Mesenchymal stem cell (in vitro differentiated cells and primary cell): ENCODE measurements around the gene USP5.
A peak's percentile ranks its signal among the peaks of the same experiment; 100 is the strongest.
"Not testable (repeated sequence)": the region's sequence is repeated elsewhere in the genome, so short reads cannot be mapped to it uniquely, and the experiment has no call there.

Experiments used
- DNase-seq: peaks from one replicate; pipeline ENCODE4 v3.0.0-alpha.2; 2013
- H2AFZ ChIP-seq: one replicate; pipeline ENCODE4 v1.6.1; 2013; ENCODE audit warnings: low read depth, mild to moderate bottlenecking, control low read depth, inconsistent platforms, low read length, moderate library complexity
- H2AK5ac ChIP-seq: 2 replicates; pipeline ENCODE4 v1.6.1; 2013; ENCODE audit warnings: low read length, moderate library complexity, mild to moderate bottlenecking, inconsistent platforms; ENCODE audit not compliant: severe bottlenecking
- H2BK120ac ChIP-seq: one replicate; pipeline ENCODE4 v1.6.1; 2013; ENCODE audit warnings: low read depth, mild to moderate bottlenecking, inconsistent platforms, low read length, moderate library complexity
- H2BK12ac ChIP-seq, 2 experiments: one replicate each; pipeline ENCODE4 v1.6.1; 2013; ENCODE audit warnings: inconsistent platforms in 2 of 2, low read length in 2 of 2, mild to moderate bottlenecking in 2 of 2, moderate library complexity in 2 of 2, control low read depth in 1 of 2
- H2BK15ac ChIP-seq: one replicate; pipeline ENCODE4 v1.6.1; 2013; ENCODE audit warnings: mild to moderate bottlenecking, low read depth, inconsistent platforms; ENCODE audit not compliant: poor library complexity, severe bottlenecking
- H2BK5ac ChIP-seq: 2 replicates; pipeline ENCODE4 v1.6.1; 2013; ENCODE audit warnings: low read depth, mild to moderate bottlenecking, low read length, control low read depth, inconsistent platforms; ENCODE audit not compliant: poor library complexity, severe bottlenecking
- H3K14ac ChIP-seq, 2 experiments: one replicate each; pipeline ENCODE4 v1.6.1; 2013; ENCODE audit warnings: inconsistent platforms in 2 of 2, low read length in 2 of 2, control low read depth in 1 of 2, mild to moderate bottlenecking in 1 of 2, moderate library complexity in 1 of 2
- H3K18ac ChIP-seq, 2 experiments: one replicate each; pipeline ENCODE4 v1.6.1; 2013; ENCODE audit warnings: inconsistent platforms in 2 of 2, low read length in 2 of 2, control low read depth in 1 of 2, low read depth in 1 of 2, mild to moderate bottlenecking in 1 of 2
- H3K23ac ChIP-seq, 2 experiments: one replicate each; pipeline ENCODE4 v1.6.1; 2013; ENCODE audit warnings: inconsistent platforms in 2 of 2, low read length in 2 of 2, mild to moderate bottlenecking in 2 of 2, moderate library complexity in 2 of 2, control low read depth in 1 of 2
- H3K27ac ChIP-seq: 2 replicates; pipeline ENCODE4 v1.5.1; 2013; ENCODE audit warnings: mild to moderate bottlenecking, moderate library complexity, low read length, control low read depth, inconsistent platforms; ENCODE audit not compliant: poor library complexity, severe bottlenecking
- H3K27me3 ChIP-seq, 2 experiments: 2 replicates each; pipeline versions ENCODE4 v1.6.1 to v1.7.0; 2013; ENCODE audit warnings: low read length in 2 of 2, mild to moderate bottlenecking in 2 of 2, moderate library complexity in 2 of 2, control low read depth in 1 of 2, inconsistent platforms in 1 of 2; ENCODE audit not compliant: control insufficient read depth in 1 of 2, insufficient read depth in 1 of 2
- H3K36me3 ChIP-seq, 2 experiments: 2 replicates each; pipeline versions ENCODE4 v1.6.1 to v1.7.0; 2013; ENCODE audit warnings: low read length in 2 of 2, control low read depth in 1 of 2, inconsistent platforms in 1 of 2, low read depth in 1 of 2, mild to moderate bottlenecking in 1 of 2; ENCODE audit not compliant: insufficient read depth in 2 of 2, control insufficient read depth in 1 of 2
- H3K4ac ChIP-seq, 2 experiments: one replicate each; pipeline ENCODE4 v1.6.1; 2013; ENCODE audit warnings: inconsistent platforms in 2 of 2, low read length in 2 of 2, mild to moderate bottlenecking in 2 of 2, moderate library complexity in 2 of 2, control low read depth in 1 of 2, low read depth in 1 of 2
- H3K4me1 ChIP-seq: 2 replicates; pipeline ENCODE4 v1.6.1; 2013; ENCODE audit warnings: low read depth, low read length, control low read depth; ENCODE audit not compliant: control insufficient read depth, insufficient read depth
- H3K4me2 ChIP-seq: 2 replicates; pipeline ENCODE4 v1.6.1; 2013; ENCODE audit warnings: low read length, mild to moderate bottlenecking, inconsistent platforms; ENCODE audit not compliant: poor library complexity, severe bottlenecking
- H3K4me3 ChIP-seq, 2 experiments: 2 replicates each; pipeline versions ENCODE4 v1.5.1 to v1.7.0; 2013; ENCODE audit warnings: low read length in 2 of 2, mild to moderate bottlenecking in 2 of 2, control low read depth in 1 of 2, low read depth in 1 of 2; ENCODE audit not compliant: insufficient read depth in 1 of 2
- H3K79me1 ChIP-seq: replicated peaks from 2 replicates; pipeline ENCODE4 v1.6.1; 2013; ENCODE audit warnings: mild to moderate bottlenecking, control low read depth, low read length, inconsistent platforms; ENCODE audit not compliant: poor library complexity, severe bottlenecking
- H3K9ac ChIP-seq: 2 replicates; pipeline ENCODE4 v1.7.0; 2013; ENCODE audit warnings: mild to moderate bottlenecking, low read length, moderate library complexity
- H3K9me3 ChIP-seq: 2 replicates; pipeline ENCODE4 v1.7.0; 2013; ENCODE audit warnings: mild to moderate bottlenecking, low read length; ENCODE audit not compliant: control insufficient read depth
- H4K8ac ChIP-seq: one replicate; pipeline ENCODE4 v1.6.1; 2013; ENCODE audit warnings: inconsistent platforms, mild to moderate bottlenecking, low read length, moderate library complexity
- H4K91ac ChIP-seq: one replicate; pipeline ENCODE4 v1.6.1; 2013; ENCODE audit warnings: mild to moderate bottlenecking, low read length, inconsistent platforms
- WGBS: methylation state at CpG from one replicate; pipeline ENCODE4 v1.1.7; 2013; ENCODE audit warnings: mixed read lengths; 5-methylcytosine and 5-hydroxymethylcytosine counted together

Gene USP5

DNA sequence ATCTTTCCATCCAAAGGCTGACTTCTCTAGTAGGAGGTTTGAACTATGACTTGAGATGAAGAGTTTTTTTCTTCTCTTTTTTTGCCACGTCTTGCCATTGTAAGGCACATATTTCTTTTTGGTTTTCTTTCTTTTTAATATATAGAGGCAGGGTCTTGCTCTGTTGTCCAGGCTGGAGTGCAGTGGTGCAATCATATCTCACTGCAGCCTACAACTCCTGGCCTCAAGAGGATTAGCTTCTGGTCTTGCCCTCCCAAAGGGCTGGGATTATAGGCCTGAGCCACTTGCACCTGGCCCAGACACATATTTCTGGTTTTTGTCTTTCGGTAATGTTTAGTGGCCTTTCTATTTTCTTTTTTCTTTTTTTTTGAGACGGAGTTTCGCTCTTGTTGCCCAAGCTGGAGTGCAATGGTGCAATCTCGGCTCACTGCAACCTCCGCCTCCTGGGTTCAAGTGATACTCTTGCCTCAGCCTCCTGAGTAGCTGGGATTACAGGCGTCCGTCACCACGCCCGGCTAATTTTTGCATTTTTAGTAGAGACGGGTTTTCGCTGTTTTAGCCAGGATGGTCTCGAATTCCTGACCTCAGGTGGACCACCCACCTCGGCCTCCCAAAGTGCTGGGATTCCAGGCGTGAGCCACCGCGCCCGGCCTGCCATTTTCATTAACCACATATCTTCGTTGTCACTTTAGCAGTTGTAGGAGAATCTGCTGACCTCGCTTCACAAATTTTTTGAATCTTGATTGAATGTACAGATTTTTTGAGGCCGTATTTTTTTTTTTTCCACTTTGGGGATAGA lies 38.0 kb downstream of the USP5 start:
- H3K4me3 ChIP-seq = not testable (repeated sequence)

DNA sequence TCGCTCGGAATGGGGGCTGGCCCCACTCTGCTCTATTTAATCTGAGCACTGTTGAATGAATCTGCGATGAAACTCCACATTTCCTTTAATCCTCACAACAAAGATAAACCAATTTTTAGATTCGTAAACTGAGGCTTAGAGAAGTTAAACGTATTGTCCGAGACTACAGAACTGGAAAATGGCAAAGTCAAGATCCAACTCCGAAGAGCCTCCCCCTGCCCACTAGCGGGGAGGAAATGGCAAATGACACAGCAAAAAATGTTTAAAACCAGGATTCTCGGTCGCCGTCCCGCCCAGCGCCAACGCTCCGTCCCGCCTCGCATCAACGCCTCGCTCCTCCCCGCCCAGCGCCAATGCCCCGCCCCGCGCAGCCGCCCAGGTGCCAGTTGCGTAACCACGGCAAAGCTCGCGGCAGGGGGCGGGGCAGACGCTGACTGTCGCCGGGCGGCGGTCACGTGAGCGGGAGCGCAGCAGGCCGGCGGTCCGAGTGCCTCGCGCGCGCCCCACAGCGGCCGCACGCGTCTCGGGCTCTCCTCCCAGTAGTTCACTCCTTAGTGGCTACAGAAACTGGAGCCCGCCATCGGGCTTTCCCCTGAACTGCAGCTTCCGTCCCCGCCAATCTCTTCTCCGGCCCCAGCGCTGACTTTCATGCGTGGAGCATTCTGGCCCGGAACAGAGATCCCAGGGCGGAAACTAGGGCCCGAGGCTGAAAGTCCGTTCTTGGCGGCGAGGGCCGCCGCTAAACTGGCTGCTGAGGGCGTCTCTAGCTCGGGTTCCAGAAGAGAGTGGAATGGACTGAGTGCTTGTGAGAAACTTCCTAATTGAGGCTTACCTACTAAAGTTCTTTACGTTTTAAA lies 39.1 kb downstream of the USP5 start:
- Histone ChIP-seq H2AK5ac (peak overlapping the region; percentile 81), H2BK5ac (peak overlapping the region; percentile 53), H2BK15ac (peak overlapping the region; percentile 73), H3K9ac (peak overlapping the region; percentile 98), H3K4ac (peak overlapping the region; percentile 77 to 91), H4K8ac (peak overlapping the region; percentile 74), H4K91ac (peak overlapping the region; percentile 76), H3K14ac (peak overlapping the region in 1 of 2 experiments; percentile 62), H3K36me3 (peaks cover 2 to 6% of the 10 kb centered on the region in 2 experiments), H3K23ac (no peak overlapping the region), H2BK12ac (peak overlapping the region; percentile 57 to 92), H2AFZ (peak overlapping the region; percentile 44), H3K18ac (peak overlapping the region; percentile 78 to 93), H3K9me3 (no peaks in the 10 kb centered on the region), H3K79me1 (peaks cover 3% of the 10 kb centered on the region), H3K4me2 (peak overlapping the region; percentile 86), H3K4me1 (peaks cover 9% of the 10 kb centered on the region), H2BK120ac (no peak overlapping the region), H3K4me3 (peak overlapping the region; percentile 37 to 81), H3K27me3 (no peaks in the 10 kb centered on the region), H3K27ac (peak overlapping the region; percentile 87)
- 4% methylated on average over 59 of the region's 68 CpGs for WGBS
- DNase-seq = peak; percentile 95

More for the DNA sequence above, 38.0 kb downstream of the USP5 start:
- peak overlapping the region; percentile 95 for H3K9ac ChIP-seq
- not testable (repeated sequence) for H3K4me2 ChIP-seq, H3K23ac ChIP-seq, H2BK12ac ChIP-seq, H3K9me3 ChIP-seq, DNase-seq, H4K91ac ChIP-seq, H3K79me1 ChIP-seq, H2BK120ac ChIP-seq, H2BK15ac ChIP-seq, H2BK5ac ChIP-seq, H3K14ac ChIP-seq, H2AFZ ChIP-seq, H3K4me1 ChIP-seq, H4K8ac ChIP-seq, H3K27me3 ChIP-seq, H3K36me3 ChIP-seq
- peak overlapping the region; percentile 81 for H2AK5ac ChIP-seq
- H3K18ac ChIP-seq = peak overlapping the region in 1 of 2 experiments; percentile 80
- 96% methylated on average over 20 of the region's 21 CpGs for WGBS
- peak overlapping the region in 1 of 2 experiments; percentile 78 for H3K4ac ChIP-seq
- peak overlapping the region; percentile 73 for H3K27ac ChIP-seq

DNA sequence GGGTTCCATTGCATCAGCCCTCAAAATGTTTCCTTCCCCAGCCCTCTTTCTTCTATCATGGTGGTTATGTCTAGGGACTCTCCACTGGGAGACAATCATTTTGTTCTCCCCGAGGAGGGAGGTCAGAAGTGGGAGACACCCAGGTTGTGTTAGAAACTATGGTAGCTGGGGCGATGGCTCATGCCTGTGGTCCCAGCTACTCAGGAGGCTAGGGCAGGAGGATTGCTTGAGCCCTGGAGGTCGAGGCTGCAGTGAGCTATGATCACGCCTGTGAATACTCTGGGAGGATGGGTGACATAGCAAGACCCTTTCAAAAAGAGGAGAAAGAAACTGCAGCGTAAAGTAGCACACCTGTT lies 39.7 kb downstream of the USP5 start:
- Histone ChIP-seq H3K9me3 (no peaks in the 10 kb centered on the region), H2BK12ac (peak overlapping the region in 1 of 2 experiments; percentile 40), H4K91ac (no peak overlapping the region)

DNA sequence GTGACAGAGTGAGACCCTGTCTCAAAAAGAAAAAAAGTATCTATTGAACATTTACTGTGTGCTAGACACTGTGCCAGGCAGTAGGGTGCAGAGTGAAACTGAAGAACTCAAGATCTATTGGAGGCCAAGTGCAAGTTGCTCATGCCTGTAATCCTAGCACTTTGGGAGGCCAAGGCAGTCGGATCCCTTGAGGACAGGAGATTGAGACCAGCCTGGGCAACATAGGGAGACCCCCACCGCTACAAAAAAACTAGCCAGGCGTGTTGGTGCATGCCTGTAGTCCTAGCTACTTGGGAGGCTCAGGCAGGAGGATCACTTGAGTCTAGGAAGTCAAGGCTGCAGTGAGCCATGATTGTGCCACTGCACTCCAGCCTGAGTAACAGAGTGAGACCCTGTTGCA lies 40.7 kb downstream of the USP5 start:
- not testable (repeated sequence) for H3K79me1 ChIP-seq, H3K4me2 ChIP-seq, H3K27ac ChIP-seq, DNase-seq, H3K4ac ChIP-seq, H2BK120ac ChIP-seq, H2AK5ac ChIP-seq, H3K27me3 ChIP-seq, H3K9me3 ChIP-seq, H3K4me1 ChIP-seq, H2AFZ ChIP-seq, H3K14ac ChIP-seq, H4K8ac ChIP-seq, H3K4me3 ChIP-seq, H2BK12ac ChIP-seq, H3K36me3 ChIP-seq, H4K91ac ChIP-seq, H2BK15ac ChIP-seq, H2BK5ac ChIP-seq, H3K18ac ChIP-seq, H3K9ac ChIP-seq, H3K23ac ChIP-seq
- 94% methylated on average over 3 of the region's 3 CpGs for WGBS

More for the DNA sequence above, 39.7 kb downstream of the USP5 start:
- H2AK5ac ChIP-seq = peak overlapping the region; percentile 15
- peak overlapping the region; percentile 87 for H3K27ac ChIP-seq
- peaks cover 3% of the 10 kb centered on the region for H3K79me1 ChIP-seq
- H3K9ac ChIP-seq = peak overlapping the region; percentile 98
- H3K4me3 ChIP-seq = peak overlapping the region in 1 of 2 experiments; percentile 81
- no peak overlapping the region for H2BK15ac ChIP-seq
- H3K23ac ChIP-seq = no peak overlapping the region
- H2AFZ ChIP-seq = peak overlapping the region; percentile 44
- H3K4me1 ChIP-seq = peaks cover 9% of the 10 kb centered on the region
- no peaks in the 10 kb centered on the region for H3K27me3 ChIP-seq
- no peak overlapping the region for H3K14ac ChIP-seq
- H2BK5ac ChIP-seq = no peak overlapping the region
- peaks cover 2 to 6% of the 10 kb centered on the region in 2 experiments for H3K36me3 ChIP-seq
- 88% methylated on average over 5 of the region's 5 CpGs for WGBS
- H3K4me2 ChIP-seq = peak overlapping the region; percentile 86
- no peak for DNase-seq
- peak overlapping the region; percentile 77 to 91 for H3K4ac ChIP-seq
- peak overlapping the region; percentile 43 to 93 for H3K18ac ChIP-seq
- H4K8ac ChIP-seq = peak overlapping the region; percentile 74
- no peak overlapping the region for H2BK120ac ChIP-seq
